PC-3 (cell line): Measurements from ENCODE around the gene DXO. TPM values are rescaled to one million over a fixed set of nuclear protein-coding genes. Genes with fewer than 3 reads are reported as not detected.

ENCODE experiments used
- ATAC-seq: fragments of 200-7000 bp; cut with Tn5 transposase; 2 replicates; pipeline ENCODE4 v1.9.1; 2020; ENCODE audit warnings: mild to moderate bottlenecking, moderate library complexity
- BruUV-seq: library from RNA; stranded (reverse); fragments of 400-500 nt; replicated peaks from 2 replicates; lab custom pipeline; 2021; lab: Mats Ljungman, UMichigan
- CTCF ChIA-PET: fragments of 300-600 bp; sonication (Branson Sonifier 250); formaldehyde crosslinking; loops from one replicate; lab custom pipeline; 2022; ENCODE audit warnings: antibody characterized with exemption; lab: Charles Lee
- POLR2A ChIA-PET: fragments of 300-600 bp; sonication (Branson Sonifier 250); formaldehyde crosslinking; loops from one replicate; lab custom pipeline; 2022; ENCODE audit warnings: antibody characterized with exemption; ENCODE audit not compliant: unreplicated experiment; lab: Charles Lee
- DNase-seq: peaks from one replicate; pipeline ENCODE4 v3.0.0-alpha.2; 2015
- H2AFZ ChIP-seq: fragments of 300-600 bp; sonication (generic); 2 replicates; pipeline ENCODE4 v1.6.0; 2016; ENCODE audit warnings: antibody characterized with exemption, low read length
- H3F3A ChIP-seq: fragments of 300-600 bp; sonication (generic); one replicate; pipeline ENCODE4 v1.6.0; 2017; ENCODE audit warnings: antibody characterized with exemption, low read length, control low read depth, mild to moderate bottlenecking; ENCODE audit not compliant: unreplicated experiment
- H3K27ac ChIP-seq: fragments of 300-600 bp; sonication (generic); 2 replicates; pipeline ENCODE4 v1.5.1; 2016; ENCODE audit warnings: mild to moderate bottlenecking, low read length
- H3K27me3 ChIP-seq: fragments of 300-600 bp; sonication (generic); 2 replicates; pipeline ENCODE4 v1.6.1; 2016; ENCODE audit warnings: low read length, mixed read lengths
- H3K36me3 ChIP-seq: fragments of 300-600 bp; sonication (generic); 2 replicates; pipeline ENCODE4 v1.6.1; 2016; ENCODE audit warnings: low read depth, mixed run types, low read length, mixed read lengths
- H3K4me1 ChIP-seq: fragments of 300-600 bp; sonication (generic); 2 replicates; pipeline ENCODE4 v1.5.1; 2016; ENCODE audit warnings: low read length; ENCODE audit not compliant: insufficient read depth
- H3K4me2 ChIP-seq: fragments of 300-600 bp; sonication (generic); 2 replicates; pipeline ENCODE4 v1.6.0; 2016; ENCODE audit warnings: low read length
- H3K4me3 ChIP-seq: fragments of 300-600 bp; sonication (generic); 2 replicates; pipeline ENCODE4 v1.5.1; 2016; ENCODE audit warnings: mild to moderate bottlenecking, low read length, mixed read lengths
- H3K79me2 ChIP-seq: fragments of 300-600 bp; sonication (generic); 2 replicates; pipeline ENCODE4 v1.6.1; 2017; ENCODE audit warnings: low read length, mixed read lengths
- H3K9ac ChIP-seq: fragments of 300-600 bp; sonication (generic); 2 replicates; pipeline ENCODE4 v1.6.0; 2016; ENCODE audit warnings: mild to moderate bottlenecking, low read length
- H3K9me2 ChIP-seq: fragments of 300-600 bp; sonication (generic); replicated peaks from 2 replicates; pipeline ENCODE4 v1.6.1; 2016; ENCODE audit warnings: mixed run types, low read length, mixed read lengths
- H3K9me3 ChIP-seq: fragments of 300-600 bp; sonication (generic); 2 replicates; pipeline ENCODE4 v1.6.1; 2016; ENCODE audit warnings: low read length, mixed read lengths
- H4K20me1 ChIP-seq: fragments of 300-600 bp; sonication (generic); 2 replicates; pipeline ENCODE4 v1.6.1; 2016; ENCODE audit warnings: low read length, mixed read lengths
- CTCF ChIP-seq: fragments of 300-600 bp; sonication (generic); conservative IDR thresholded peaks from 2 replicates; pipeline ENCODE4 v1.5.1; 2017; ENCODE audit warnings: antibody characterized with exemption, low read depth, mild to moderate bottlenecking, low read length
- EZH2 ChIP-seq: fragments of 300-600 bp; sonication (generic); IDR thresholded peaks from one replicate; pipeline ENCODE4 v1.6.1; 2017; ENCODE audit warnings: antibody characterized with exemption, mild to moderate bottlenecking, low read length; ENCODE audit not compliant: unreplicated experiment
- EZH2phosphoT487 ChIP-seq: fragments of 300-600 bp; sonication (generic); IDR thresholded peaks from 2 replicates; pipeline ENCODE4 v1.6.1; 2018; ENCODE audit warnings: mild to moderate bottlenecking, antibody characterized with exemption, low read length, borderline replicate concordance
- intact Hi-C: fragments of 100-400 bp; cut with micrococcal nuclease; formaldehyde crosslinking; loops from 2 replicates; pipeline ENCODE4 v1.9.0; 2023
- total RNA-seq: library from RNA; depleted of rRNA; stranded (reverse); fragments of >200 nt; gene quantifications from 2 replicates; pipeline ENCODE4 v1.2.3, GENCODE V29; 2014

The DXO gene
- total RNA-seq, 1 experiment from 2014 or later, result 27.1 TPM

- Histone ChIP-seq H3K4me1 (no peaks in the 10 kb centered on the region), H3K4me3 (no peak within 1 kb of the TSS), H3K4me2 (no peak within 1 kb of the TSS), H3F3A (no peaks in the 10 kb centered on the region), H3K9ac (no peak within 1 kb of the TSS), H3K9me3 (no peaks in the 10 kb centered on the region), H3K36me3 (no peaks in the 10 kb centered on the region), H3K27ac (no peak within 1 kb of the TSS), H4K20me1 (no peaks in the 10 kb centered on the region), H3K27me3 (no peaks in the 10 kb centered on the region), H3K79me2 (no peaks in the 10 kb centered on the region), H3K9me2 (no peaks in the 10 kb centered on the region), H2AFZ (no peak within 1 kb of the TSS)
- ChIA-PET CTCF (no interaction called here), POLR2A (no interaction called here)
- ATAC-seq (no peak), DNase-seq (no peak)
- no peak for TF ChIP-seq EZH2
- TF ChIP-seq CTCF, result no peak
- no peak for TF ChIP-seq EZH2phosphoT487
- BruUV-seq, result no TSS peak
- intact Hi-C loops, result no loop called here
These were observed 44.6 kb downstream of the DXO start, which contains the start of gene C2 for GRCh38 chr6:31927242-31927862. Gene C2 (plus strand): TSS chr6:31927717. CDS start chr6:31927753, 36 bp downstream.

GRCh38 chr6:31922942-31923341, 49.0 kb downstream of the DXO start:
- H2AFZ ChIP-seq, result no peak overlapping the region
- POLR2A ChIA-PET, result no interaction called here
- ATAC-seq, result 0 out of 2 replicates have a peak, but pooled peaks have one; percentile 38

More at GRCh38 chr6:31922942-31923341, 49.0 kb downstream of the DXO start:
- Histone ChIP-seq H3F3A (no peaks in the 10 kb centered on the region), H3K27ac (no peak overlapping the region), H3K9ac (no peak overlapping the region), H3K9me3 (no peaks in the 10 kb centered on the region), H3K4me2 (no peak overlapping the region), H3K9me2 (no peaks in the 10 kb centered on the region), H3K4me1 (no peaks in the 10 kb centered on the region), H4K20me1 (no peaks in the 10 kb centered on the region), H3K79me2 (no peaks in the 10 kb centered on the region), H3K36me3 (no peaks in the 10 kb centered on the region), H3K4me3 (no peak overlapping the region), H3K27me3 (no peaks in the 10 kb centered on the region)
- peak; percentile 43; the same call in 1 of the 2 replicates for TF ChIP-seq CTCF
- TF ChIP-seq EZH2, result no peak
- CTCF ChIA-PET, result no interaction called here
- intact Hi-C loops, result no loop called here
- peak; percentile 35 for DNase-seq
- BruUV-seq, result no TSS peak
